ENCODE measurements around the gene RAB40B.

The RAB40B gene

DNA sequence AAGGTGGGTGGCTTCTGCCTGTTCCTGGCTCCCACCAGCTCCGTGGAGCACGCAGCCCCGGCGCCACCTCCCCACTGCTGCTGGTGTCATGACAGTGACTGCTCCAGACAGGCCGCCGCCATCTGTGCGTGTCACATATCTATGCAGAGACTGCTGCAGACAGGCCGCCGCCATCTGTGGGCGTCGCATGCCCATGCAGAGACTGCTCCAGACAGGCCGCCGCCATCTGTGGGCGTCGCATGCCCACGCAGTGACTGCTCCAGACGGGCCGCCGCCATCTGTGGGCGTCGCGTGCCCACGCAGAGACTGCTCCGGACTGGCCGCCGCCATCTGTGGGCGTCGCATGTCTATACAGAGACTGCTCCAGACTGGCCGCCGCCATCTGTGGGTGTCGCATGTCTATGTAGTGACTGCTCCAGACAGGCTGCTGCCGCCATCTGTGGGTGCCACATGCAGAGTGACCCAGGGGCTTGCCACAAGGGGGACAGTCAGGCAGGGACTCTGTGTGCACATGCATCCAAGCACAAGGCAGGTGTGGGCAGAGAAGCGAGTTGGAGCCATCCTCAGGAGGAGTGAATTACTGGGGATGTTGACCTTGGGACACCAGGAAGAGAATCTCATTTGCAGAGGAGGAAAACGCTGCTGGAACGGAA is 14.7 kb upstream of the RAB40B start:
- no peak for DNase-seq

DNA sequence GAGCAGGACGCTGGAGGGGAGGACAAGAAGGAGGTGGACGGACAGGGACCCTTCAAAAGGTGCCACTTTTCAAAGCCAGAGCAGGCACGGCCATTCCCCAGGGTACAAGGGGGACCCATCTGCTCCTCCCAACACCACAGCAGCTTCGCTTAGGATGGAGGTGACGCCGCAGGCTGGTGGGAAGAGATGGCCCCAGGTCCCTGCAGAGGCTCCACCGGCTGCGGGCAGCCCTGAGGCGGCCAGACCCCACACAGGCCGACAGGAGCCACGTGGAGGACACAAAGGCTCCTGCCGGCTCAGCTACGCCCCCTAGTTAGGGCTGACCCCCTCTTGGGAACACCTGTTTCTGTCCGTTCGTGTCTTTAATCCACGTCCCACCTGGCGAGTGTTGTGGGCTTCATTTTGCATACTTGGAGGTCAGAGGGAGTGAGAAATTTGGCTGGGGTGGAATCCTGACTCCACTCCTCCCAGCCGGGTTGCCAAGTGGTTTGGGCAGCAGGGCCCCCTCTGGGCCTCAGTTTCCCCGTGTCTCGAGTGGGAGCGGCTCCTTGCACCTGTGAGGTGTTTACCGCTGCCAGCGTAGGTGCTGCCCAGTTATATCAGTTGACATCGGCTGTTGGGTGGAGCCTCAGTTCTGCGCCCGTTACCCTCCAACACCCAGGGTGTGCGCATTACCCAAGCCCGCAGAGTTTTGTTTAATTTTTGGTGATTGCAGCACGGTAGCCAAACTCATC is 12.2 kb upstream of the RAB40B start:
- DNase-seq = no peak

DNA sequence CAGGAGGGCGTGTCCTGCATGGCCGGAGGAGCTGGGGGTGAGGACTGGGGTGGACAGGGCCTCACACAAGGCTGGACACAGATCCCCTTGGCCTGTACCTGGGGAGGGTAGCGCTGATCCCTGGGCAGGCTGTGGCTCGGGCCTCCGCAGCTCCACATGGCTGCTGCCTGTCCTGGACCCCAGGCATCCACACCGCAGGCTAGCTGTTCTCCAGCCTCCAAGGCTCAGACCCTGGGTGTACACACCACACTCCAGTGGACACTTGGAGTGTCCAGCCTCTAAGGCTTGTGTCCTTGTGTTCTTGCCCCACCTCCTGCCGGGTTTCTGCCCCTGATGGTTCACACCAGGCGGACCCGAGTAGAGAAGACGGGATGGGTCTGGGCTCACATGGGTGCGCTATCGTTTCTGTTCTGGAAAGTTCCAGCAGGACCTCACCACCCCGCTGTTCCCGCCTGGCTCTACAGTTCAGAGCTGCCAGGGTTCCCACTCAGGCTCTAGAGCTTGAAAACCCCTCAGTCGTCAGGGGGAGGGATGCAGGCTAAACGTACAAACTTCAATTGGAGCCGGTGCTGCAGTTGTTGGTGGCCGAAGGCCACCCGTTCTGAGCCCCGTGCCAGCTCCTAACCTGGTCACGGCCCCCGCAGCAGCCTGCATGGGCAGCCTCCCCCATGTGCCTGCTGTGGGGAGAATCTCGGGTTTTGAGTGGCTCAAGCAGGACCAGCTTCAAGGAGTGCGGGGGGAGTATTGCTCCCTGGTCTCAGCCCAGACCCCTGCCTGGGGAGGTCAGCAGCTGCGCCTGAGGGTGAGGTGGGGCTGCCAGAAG is 11.4 kb upstream of the RAB40B start:
- DNase-seq = no peak

DNA sequence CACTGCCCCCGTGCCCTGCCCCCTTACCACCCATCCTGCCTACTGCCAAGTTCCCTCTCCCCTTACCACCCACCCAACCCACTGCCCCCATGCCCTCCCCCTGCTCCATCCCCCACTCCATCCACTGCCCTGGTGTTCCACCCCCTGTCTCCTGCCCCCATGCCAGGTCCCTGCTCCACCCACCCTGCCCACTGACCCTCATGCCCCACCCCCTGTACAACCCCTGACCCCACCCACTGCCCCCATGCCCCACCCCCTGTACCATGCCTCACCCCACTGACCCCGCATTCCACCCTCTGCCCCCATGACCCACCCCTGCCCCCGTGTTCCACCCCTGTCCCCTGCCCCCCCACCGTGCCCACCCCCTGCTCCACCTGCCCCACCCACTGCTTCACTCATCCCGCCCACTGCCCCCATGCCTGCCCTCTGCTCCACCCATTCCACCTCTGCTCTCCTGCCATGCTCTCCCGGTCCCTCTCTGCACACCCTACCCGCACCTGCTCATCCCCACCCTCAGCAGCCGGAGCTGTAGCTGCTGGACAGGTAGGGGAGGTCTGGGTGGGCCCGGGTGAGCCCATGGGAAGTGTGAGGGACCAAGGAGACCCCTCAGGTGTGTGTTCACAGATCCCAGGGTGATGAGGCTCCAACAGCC is 10.7 kb upstream of the RAB40B start:
- DNase-seq = no peak

DNA sequence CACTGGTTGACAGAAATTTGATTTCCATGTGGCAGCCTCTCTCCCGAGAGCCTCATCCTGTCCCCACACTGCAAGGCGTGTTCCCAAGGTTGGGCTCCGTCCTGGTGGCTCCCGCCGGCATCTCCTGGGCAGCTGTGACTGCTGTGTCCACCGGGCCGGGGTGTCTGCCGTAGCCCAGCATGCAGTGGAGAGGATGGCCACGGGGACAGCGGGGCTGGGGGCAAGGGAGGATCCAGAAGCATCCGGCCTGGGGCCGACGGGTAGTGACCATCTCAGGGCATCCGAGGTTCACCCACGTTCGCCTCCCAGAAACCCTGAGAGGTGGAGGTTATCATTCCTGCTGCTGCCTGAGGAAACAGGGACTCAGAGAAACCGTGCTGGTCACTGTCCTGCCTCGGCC is 7.3 kb upstream of the RAB40B start:
- no peak for DNase-seq

DNA sequence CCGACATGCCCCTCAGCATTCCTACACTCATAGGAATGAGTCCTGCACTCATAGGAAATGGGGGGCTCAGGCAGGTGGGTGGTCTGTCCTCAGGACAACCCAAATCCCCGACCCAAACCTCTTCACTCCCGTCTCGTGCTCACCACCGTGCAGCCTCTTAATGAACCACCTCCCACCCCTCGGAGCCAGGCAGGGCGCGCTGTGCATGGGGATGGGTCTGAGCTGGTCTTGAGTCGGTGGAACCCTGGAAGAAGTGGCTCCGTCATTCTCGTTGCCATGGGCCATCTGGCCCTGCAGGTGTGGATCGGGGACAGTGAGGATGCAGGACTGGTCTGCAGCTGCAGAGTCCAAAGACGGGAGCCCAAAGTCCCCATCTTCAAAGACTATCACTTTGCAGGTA is 6.4 kb upstream of the RAB40B start:
- DNase-seq = no peak

DNA sequence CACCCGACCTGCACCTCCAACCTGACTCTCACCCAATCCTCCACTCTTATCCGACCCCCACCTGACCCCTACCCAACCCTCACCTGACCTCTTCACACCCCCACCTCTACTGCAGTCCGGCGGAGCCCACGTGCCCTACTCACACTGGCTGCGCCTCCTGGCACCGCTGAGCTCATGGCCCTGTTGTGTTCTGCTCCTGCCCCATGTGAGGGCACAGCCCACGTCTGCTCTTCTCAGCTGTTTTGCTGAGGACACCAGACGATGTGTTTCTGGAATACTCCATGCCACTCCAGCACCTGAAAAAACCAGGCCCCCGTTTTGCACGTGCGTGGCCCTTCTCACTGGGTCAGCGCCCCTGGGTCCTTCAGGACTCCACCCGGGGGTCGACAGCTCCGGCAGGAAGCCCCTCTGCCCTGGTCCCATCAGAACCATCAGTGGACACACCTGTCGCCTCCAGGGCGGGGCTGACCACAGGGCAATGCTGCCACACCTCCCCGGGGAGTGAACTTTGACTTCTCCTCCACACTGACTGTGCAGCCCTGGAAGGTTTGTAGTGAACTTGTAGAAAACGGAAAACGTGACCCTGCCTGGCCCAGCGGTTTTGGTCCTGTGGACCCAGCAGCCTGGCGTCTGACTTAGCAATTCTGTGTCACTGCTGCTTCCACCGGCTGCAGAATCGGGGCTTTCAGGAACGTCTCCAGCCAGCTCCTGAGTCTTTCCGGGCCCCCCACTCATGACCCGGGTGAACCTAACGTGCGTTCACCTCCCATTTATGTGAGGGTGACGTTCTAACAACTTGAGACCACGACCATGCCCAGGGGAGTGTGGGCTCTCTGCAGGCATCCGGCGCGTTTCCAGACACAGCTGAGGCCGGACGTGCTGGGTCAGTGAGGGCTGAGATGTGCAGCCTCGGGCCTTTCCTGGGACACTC is 5.7 kb upstream of the RAB40B start:
- DNase-seq = no peak

DNA sequence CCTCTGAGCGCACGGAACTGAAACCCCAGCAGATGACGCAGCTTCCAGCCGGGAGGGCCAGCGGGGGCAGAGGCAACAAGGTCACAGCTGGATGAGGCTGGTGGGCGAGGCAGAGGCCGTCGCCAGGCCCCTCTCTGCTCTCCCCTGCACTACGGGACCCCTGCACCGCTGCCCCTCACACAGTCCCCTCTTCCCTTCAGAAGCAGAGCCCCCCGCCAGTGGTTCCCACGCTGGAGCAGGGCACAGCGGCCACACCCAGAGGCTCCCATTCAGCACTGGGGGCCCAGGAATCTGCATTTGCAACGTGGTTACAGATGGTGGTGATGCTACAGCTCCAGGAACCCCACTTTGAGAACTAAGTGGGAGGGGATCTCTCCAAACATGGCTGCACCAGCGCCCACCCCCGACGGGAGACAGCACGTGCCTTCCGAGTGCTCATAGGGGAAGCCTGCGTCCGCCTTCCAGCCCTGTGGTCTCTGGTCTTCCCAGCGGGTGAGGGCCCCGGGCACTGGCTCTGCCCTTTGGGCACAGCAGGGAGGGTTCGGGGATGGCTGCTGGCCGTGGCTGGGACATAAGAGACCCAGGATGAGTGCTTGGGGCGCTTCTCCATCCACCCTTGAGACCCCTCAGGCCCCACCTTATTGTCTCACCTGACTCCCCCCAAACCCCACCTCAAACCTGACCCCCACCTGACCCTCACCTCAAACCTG is 4.7 kb upstream of the RAB40B start:
- no peak for DNase-seq

DNA sequence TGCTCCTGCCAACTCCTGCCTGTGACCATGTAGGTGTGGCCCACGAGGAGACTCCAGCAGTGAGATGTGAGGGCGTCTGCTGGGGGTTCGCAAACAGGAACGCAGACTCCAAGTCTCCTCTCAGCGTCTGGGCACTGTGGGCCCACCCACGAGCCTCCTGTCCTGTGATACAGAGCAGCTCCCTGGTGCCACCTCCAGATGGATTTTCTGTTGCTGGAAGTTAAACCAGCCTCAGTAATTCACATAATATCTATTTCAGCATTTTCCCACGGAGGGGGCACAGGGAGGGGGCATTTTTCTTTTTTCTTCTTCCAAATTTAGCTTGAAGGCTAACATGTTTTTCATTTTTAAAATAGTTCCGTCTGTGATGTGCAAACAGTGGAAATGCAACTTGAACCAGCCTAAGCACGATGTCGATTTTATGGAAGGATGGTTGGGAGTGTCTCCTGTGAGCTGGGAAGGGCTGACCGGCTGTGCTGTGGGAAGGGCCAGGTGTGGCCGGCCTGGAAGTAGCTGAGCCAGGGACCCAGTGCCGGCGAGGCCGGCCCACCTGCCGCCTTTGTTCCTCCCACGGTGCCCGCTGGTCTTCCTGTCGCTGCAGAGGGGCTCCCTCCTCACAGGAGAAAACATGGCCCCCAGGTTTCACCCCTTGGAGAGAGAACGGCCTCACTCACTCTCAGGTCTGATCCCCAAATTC is 3.9 kb upstream of the RAB40B start:
- no peak for DNase-seq

DNA sequence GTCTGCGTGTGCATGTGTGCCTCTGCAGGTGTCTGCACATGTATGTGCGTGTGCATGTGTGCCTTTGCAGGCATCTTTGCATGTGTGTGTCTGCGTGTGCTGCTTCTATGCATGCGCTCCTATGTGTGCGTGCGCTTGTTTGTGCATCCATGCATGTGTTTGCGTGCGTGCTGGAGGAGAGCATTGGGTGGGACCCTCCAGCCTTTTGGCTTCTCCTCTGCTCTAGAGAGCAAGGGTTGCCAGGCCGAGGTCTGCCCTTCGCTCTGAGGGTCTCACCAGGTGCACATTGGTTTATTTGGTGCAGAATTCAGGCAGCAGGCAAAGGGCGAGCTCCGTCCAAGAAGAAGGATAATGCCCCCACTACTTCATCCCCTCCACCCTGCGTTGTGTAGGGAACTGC is 1.1 kb upstream of the RAB40B start:
- no peak for DNase-seq

DNA sequence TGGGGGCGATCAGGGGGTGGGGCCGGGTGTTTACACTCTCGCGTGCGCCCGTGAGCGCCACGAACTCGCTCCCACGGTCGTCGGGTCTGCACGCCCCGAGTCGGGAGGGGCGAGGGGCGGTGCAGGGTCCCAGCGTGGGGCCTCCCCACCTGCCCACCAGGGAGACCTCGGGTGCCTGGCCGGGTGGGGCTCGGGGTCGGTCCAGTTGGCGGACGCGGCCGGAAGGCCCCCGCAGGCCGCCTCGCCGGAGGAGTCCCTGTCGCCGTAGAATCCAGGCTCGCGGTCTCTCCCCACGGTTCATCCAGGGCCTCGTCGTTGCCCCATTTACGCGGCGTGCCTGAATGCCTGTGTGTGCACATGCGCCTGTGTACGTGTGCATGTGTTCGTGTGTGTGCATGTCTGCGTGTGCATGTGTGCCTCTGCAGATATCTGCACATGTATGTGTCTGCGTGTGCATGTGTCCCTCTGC is 510 bp upstream of the RAB40B start:
- DNase-seq = no peak

DNA sequence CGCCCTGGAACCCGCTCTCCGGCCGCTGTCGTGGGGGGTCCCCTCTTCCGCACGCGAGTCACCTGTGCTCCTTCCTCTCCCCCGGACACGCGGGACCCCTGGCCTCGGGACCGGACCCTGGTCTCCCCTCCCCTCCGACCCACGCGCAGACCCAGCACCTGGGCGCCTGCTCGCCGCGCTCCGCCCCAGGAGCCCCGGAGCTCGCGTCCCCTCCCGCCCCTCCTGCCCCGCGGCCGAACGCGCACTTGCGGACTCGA is 762 bp downstream of the RAB40B start:
- DNase-seq = no peak

DNA sequence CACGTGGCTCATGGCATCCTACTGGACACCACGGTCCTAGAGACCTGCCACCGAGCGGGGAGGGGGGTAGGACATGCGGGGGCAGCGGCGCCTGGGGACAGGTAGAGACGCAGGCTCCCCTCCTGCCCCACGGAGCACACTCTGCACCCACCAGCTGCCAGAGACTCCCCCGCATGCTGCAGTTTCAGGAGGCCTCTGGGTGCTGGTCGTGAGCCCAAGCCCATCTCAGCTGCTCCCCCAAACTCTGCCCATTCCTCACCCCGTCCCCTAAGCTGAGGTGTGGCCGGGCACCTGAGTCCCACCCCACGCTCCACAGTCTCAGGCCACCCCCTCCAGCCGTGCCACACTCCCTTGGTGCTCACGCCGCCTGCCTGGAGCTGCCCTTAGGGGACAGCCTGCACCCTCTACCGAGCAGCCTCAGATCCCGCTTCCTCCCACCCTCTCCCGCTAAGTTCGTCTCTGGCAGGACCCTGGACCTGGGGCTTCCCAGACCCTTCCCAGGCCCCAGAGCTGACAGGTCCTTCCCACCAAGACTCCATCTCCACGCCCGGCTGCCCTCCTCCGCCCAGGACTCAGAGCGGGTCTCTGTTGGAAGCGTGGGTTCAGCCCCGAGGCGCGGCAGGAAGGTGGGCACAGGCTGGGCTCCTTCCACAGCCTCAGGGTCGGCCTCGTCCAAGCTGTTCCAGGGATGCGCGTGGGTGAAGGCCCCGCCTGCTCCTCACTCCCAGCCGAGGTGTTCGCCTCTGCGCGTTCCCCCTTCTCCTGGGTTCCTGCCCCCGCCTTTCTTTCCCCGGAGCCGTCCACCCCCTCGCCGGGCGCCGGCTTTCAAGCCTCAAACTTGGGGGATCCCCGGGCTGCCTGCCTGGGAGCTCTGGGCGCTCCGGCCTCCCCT is 1.3 kb downstream of the RAB40B start:
- no peak for DNase-seq

DNA sequence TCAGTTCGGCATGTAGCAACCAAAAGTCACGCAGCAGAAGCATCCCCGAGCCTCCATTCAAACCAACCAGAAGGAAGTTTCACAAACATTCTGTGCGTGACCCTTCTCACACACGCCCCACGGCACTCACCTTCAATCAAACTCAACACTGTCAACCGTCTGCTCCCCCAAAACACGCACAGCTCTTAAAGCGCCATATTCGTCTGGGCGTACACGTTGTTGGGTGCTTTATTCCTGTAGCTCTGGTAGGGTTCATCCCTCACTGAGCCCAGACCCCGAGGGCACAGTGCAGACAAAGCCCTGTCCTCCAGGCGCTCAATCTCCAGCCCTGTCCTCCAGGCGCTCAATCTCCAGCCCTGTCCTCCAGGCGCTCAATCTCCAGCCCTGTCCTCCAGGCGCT is 2.2 kb downstream of the RAB40B start:
- no peak for DNase-seq

DNA sequence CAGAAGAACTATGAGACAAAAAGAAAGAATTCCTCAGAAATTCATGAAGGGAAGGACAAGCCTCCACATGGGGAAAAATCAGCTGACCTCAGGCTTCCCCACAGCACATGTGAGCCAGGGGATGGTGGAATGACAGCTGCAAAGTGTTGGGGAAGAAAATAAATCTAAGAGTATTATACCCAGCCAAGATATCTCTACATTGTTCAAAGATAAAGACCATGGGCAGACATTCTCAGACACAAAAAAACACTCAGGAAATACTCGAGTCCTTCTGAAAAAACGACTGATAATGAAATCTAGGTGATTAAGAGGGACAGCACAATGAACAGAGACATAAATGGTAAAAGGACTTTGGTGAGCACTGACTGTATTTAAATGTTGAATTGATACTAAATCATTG is 3.9 kb downstream of the RAB40B start:
- no peak for DNase-seq

DNA sequence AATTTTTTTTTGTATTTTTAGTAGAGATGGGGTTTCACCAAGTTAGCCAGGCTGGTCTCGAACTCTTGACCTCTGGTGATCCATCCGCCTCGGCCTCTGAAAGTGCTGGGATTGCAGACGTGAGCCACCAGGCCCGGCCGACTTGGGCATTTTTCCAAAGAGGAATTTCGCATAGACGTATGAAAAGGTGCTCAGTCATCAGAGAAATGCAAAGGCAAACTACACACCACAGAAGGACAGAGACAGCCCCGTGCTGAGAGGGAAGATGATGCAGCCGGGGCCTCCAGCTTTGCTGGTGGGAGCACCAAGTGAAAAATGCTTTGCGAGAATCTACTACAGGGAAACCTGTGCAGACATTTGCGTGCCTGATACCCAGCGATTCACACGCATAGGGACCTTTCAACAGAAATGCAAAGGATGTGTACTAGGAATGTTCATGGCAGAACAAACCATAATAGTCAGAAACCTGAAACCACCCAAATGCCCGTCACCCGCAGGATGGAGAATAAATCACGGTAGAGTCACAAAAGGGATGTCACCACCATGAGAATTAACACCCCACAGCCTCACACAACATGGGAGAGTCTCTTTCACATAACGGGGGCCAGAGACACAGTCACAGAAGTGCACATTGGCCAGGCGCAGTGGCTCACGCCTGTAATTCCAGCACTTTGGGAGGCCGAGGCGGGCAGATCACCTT is 5.2 kb downstream of the RAB40B start:
- DNase-seq = no peak

DNA sequence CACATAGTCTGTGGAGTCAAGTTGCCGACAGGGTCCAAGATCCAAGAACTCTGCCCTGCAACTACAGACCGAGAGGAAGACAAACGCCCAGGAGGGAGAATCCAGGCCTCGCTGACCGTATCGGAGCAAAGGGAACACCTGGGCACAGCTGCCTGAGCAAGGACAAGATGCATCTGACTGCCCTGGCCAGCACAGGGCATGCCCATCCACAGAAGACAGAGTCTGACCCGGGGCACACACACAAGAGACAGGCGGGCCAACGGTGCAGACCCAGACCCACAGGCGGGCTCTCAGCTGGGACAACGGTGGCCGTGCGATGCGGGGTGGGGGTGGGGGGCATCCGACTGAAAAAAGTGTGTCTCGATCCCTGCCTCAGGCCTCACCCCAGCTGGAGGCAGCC is 6.2 kb downstream of the RAB40B start:
- no peak for DNase-seq

DNA sequence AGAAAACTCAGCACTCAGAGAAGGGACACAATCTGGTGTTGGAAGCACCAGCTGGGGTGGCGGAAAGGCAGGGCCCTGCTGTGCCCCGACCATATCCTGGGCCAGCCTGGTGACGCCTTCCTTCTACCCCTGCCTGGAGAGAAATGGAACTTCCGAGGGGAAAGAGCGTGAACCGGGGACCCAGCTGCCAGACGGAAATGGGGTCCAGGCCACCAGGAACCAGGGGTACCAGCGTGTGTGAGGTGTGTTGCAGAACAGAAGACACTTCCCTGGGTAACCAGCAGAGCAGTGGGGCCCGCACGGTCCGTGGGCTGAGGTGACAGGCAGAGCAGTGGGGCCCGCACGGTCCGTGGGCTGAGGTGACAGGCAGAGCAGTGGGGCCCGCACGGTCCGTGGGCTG is 6.8 kb downstream of the RAB40B start:
- DNase-seq = no peak

DNA sequence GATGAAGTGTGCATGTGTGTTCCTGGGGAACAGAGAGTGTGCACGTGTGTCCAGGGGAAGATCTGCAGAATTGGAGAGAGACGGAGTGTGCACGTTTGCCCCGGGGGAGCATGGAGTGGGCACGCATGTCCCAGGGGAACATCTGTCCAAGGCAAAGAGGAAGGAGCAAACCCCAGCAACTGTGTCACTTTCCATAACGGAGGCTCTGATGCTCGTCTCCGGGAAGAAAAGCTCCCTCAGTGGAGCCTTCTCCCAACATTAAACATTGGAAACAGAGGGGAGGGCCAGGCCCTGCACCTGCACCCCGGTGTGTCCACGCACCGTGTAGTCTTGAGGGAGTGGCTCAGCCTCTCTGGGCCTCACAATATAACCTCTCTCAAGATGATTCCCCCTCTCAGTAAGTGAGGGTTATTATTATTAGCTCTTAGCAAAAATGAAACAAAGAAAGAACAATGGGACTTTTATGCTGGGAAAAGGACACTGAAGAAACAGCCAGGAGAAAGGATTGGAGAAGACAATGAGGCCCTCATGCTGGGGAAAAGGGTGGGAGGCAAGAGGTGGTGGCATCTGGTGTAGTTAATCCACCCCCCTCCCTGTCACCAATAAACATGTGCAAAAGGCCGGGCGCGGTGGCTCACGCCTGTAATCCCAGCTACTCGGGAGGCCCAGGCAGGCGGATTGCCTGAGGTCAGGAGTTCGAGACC is 7.6 kb downstream of the RAB40B start:
- DNase-seq = no peak

Measured in KG1 (cell line).